SU-DHL-6 (cell line): Measurements from ENCODE around the gene EML6.

Source experiments
- H2AFZ ChIP-seq: fragments of 200-600 bp; sonication (generic); 2 replicates; pipeline ENCODE4 v1.6.1; 2014; ENCODE audit warnings: low read depth, mild to moderate bottlenecking, moderate library complexity, mixed read lengths, antibody characterized with exemption, low read length; ENCODE audit not compliant: severe bottlenecking
- H3F3A ChIP-seq: fragments of 200-600 bp; shearing (Covaris generic); 2 replicates; pipeline ENCODE4 v1.6.0; 2016; ENCODE audit warnings: antibody characterized with exemption, mild to moderate bottlenecking; ENCODE audit not compliant: insufficient read depth
- H3K27ac ChIP-seq: fragments of 200-600 bp; sonication (generic); 2 replicates; pipeline ENCODE4 v1.5.1; 2016; ENCODE audit warnings: low read depth, mild to moderate bottlenecking, low read length, moderate library complexity, mixed read lengths
- H3K27me3 ChIP-seq: fragments of 200-600 bp; sonication (generic), shearing (Covaris generic); 2 replicates; pipeline ENCODE4 v1.6.0; 2014; ENCODE audit warnings: mild to moderate bottlenecking, low read length
- H3K36me3 ChIP-seq: fragments of 200-600 bp; sonication (generic); 2 replicates; pipeline ENCODE4 v1.6.1; 2014; ENCODE audit warnings: mild to moderate bottlenecking, low read length, mixed read lengths
- H3K4me2 ChIP-seq: fragments of 300-600, 200-600 bp; shearing (Covaris generic), sonication (generic); 2 replicates; pipeline ENCODE4 v1.6.0; 2014; ENCODE audit warnings: low read length, low read depth, mild to moderate bottlenecking; ENCODE audit not compliant: poor library complexity, severe bottlenecking
- H3K4me3 ChIP-seq: fragments of 200-600 bp; sonication (generic); 2 replicates; pipeline ENCODE4 v1.5.1; 2014; ENCODE audit warnings: antibody characterized with exemption, low read length, mild to moderate bottlenecking, mixed read lengths; ENCODE audit not compliant: insufficient read depth, poor library complexity, severe bottlenecking
- H3K79me2 ChIP-seq: fragments of 200-600 bp; sonication (generic); 2 replicates; pipeline ENCODE4 v1.6.1; 2014; ENCODE audit warnings: mild to moderate bottlenecking, low read length, moderate library complexity; ENCODE audit not compliant: insufficient read depth
- H3K9ac ChIP-seq: fragments of 200-600 bp; sonication (generic); 2 replicates; pipeline ENCODE4 v1.7.0; 2014; ENCODE audit warnings: mild to moderate bottlenecking, low read length
- H3K9me2 ChIP-seq: fragments of 200-600 bp; sonication (generic); replicated peaks from 2 replicates; pipeline ENCODE4 v1.6.1; 2014; ENCODE audit warnings: low read length; ENCODE audit not compliant: insufficient read depth
- H3K9me3 ChIP-seq: fragments of 200-600 bp; sonication (generic); 2 replicates; pipeline ENCODE4 v1.6.1; 2014; ENCODE audit warnings: low read length, mixed read lengths; ENCODE audit not compliant: insufficient read depth
- H4K20me1 ChIP-seq: fragments of 200-600 bp; sonication (generic); 2 replicates; pipeline ENCODE4 v1.6.1; 2014; ENCODE audit warnings: low read depth, mild to moderate bottlenecking, antibody characterized with exemption, low read length, moderate library complexity, mixed read lengths
- EZH2phosphoT487 ChIP-seq: fragments of 200-600 bp; sonication (generic), shearing (Covaris generic); conservative IDR thresholded peaks from 2 replicates; pipeline ENCODE4 v1.6.1; 2018; ENCODE audit warnings: mild to moderate bottlenecking, antibody characterized with exemption, low read length, moderate library complexity, mixed read lengths
- TF ChIP-seq, protein P1 (sequence below): fragments of 200-600 bp; sonication (generic); IDR thresholded peaks from one replicate; pipeline ENCODE4 v1.5.1; 2017; ENCODE audit warnings: antibody characterized with exemption, mild to moderate bottlenecking, low read length, moderate library complexity; ENCODE audit not compliant: insufficient read depth, poor library complexity, severe bottlenecking

The EML6 gene

DNA sequence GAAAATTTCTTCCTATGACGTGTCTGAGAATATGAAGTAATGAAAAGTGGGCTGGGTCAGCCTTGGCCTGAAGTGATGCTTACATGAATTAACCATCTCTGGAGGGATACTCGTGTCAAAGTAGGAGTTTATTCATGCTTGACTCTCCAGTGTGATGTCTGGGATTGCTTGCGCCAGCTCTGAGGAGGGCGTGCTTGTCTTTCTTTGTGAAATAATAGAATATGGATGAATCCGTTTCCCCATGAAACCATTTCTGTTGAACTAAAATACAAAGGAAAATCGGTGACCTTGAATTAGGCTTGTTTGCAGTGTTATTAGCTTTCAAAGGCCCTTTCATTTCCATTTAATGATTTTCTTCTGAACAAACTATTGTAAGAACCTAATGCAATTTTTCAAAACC lies 77.9 kb downstream of the EML6 start:
- TF ChIP-seq EZH2phosphoT487: no peak
- TF ChIP-seq, protein P1, sequence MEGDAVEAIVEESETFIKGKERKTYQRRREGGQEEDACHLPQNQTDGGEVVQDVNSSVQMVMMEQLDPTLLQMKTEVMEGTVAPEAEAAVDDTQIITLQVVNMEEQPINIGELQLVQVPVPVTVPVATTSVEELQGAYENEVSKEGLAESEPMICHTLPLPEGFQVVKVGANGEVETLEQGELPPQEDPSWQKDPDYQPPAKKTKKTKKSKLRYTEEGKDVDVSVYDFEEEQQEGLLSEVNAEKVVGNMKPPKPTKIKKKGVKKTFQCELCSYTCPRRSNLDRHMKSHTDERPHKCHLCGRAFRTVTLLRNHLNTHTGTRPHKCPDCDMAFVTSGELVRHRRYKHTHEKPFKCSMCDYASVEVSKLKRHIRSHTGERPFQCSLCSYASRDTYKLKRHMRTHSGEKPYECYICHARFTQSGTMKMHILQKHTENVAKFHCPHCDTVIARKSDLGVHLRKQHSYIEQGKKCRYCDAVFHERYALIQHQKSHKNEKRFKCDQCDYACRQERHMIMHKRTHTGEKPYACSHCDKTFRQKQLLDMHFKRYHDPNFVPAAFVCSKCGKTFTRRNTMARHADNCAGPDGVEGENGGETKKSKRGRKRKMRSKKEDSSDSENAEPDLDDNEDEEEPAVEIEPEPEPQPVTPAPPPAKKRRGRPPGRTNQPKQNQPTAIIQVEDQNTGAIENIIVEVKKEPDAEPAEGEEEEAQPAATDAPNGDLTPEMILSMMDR: no peak
- H3K36me3 ChIP-seq: peaks cover 7% of the 10 kb centered on the region
- H2AFZ ChIP-seq: no peak overlapping the region
- no peak overlapping the region for H3K4me2 ChIP-seq
- no peak overlapping the region for H3K27ac ChIP-seq
- no peaks in the 10 kb centered on the region for H3K27me3 ChIP-seq
- H4K20me1 ChIP-seq: no peaks in the 10 kb centered on the region
- H3K9me3 ChIP-seq: no peaks in the 10 kb centered on the region
- no peak overlapping the region for H3K9ac ChIP-seq
- H3K4me3 ChIP-seq: no peak overlapping the region
- H3K79me2 ChIP-seq: no peaks in the 10 kb centered on the region
- no peaks in the 10 kb centered on the region for H3K9me2 ChIP-seq
- no peaks in the 10 kb centered on the region for H3F3A ChIP-seq

DNA sequence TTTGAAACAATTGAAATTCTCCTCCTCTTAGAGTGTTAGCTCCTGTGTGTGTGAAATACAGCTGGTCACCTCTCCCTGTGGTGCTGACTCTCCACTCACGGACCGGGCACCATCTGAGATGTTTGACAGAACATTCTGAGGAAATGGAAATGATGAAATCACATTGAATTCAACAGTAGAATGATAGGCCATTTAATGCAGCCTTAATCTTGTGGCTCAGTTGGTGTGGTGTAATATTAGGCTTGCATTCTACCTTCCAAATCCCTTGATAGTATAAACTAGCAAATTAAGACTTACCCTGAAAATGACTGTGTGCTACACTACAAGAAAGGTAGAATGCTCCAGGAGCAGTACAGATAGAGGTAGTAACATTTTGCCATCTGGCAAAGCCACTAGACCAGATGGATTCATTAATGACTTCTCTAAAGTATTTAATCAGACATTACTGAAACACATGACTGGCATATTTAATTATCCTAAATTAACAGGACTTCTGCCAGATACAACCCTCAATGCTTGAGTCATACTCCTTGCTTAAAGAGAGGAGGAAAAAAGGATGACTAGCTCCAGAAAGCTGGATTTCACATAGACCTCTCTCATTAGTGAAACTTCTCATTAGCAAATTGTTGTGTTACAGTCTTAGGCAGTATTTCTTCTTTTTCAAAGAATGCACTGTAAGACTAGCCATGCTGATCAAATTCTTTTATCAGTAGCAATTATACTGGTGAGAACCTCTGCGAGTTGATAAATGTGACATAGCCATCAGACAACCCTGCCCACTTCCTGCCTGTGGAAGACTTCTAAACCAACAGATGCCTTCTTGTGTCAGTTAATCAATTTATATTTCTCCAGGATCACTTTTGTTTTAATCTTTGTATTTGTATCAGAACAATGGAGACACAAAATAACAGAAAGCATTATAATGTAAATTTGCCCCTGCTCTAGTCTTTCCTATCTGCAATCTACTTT lies 80.6 kb downstream of the EML6 start:
- Histone ChIP-seq H3K4me2 (no peak overlapping the region), H3K9ac (no peak overlapping the region), H4K20me1 (no peaks in the 10 kb centered on the region), H3K9me2 (no peaks in the 10 kb centered on the region), H3K4me3 (no peak overlapping the region), H3K27ac (no peak overlapping the region), H3K9me3 (no peaks in the 10 kb centered on the region), H3K27me3 (no peaks in the 10 kb centered on the region), H3K36me3 (peaks cover 7% of the 10 kb centered on the region), H2AFZ (no peak overlapping the region), H3F3A (no peaks in the 10 kb centered on the region), H3K79me2 (no peaks in the 10 kb centered on the region)
- TF ChIP-seq EZH2phosphoT487: no peak
- TF ChIP-seq, protein P1: no peak

DNA sequence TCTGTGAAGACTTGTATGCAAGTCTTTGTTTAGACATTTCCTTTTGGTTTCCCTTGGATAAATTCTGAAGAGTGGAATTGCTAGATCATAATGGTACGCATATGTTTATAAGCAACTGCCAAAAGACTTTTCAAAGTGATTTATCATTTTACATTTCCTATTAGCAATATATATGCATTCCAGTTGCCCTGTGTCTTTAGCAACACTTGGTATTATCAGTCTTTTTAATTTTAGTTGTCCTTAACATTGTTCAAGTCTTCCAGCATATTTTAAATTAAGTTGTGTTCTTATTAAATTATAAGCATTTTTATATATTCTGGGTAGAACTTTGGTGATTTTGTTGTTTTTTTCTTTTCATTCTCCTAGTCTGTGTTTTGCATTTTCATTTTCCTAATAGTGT lies 81.8 kb downstream of the EML6 start:
- H3K9me2 ChIP-seq: no peaks in the 10 kb centered on the region
- H3K36me3 ChIP-seq: peaks cover 7% of the 10 kb centered on the region
- H3F3A ChIP-seq: no peaks in the 10 kb centered on the region
- no peak overlapping the region for H2AFZ ChIP-seq
- H3K27ac ChIP-seq: no peak overlapping the region
- no peaks in the 10 kb centered on the region for H3K27me3 ChIP-seq
- H3K9ac ChIP-seq: no peak overlapping the region
- no peaks in the 10 kb centered on the region for H4K20me1 ChIP-seq
- no peaks in the 10 kb centered on the region for H3K79me2 ChIP-seq
- H3K9me3 ChIP-seq: no peaks in the 10 kb centered on the region
- TF ChIP-seq EZH2phosphoT487: no peak
- TF ChIP-seq, protein P1: no peak
- H3K4me3 ChIP-seq: no peak overlapping the region
- H3K4me2 ChIP-seq: no peak overlapping the region
